ENCODE data around the gene ZWILCH.
"Not testable (repeated sequence)": the region's sequence is repeated elsewhere in the genome, so short reads cannot be mapped to it uniquely, and the experiment has no call there.

ZWILCH gene

DNA sequence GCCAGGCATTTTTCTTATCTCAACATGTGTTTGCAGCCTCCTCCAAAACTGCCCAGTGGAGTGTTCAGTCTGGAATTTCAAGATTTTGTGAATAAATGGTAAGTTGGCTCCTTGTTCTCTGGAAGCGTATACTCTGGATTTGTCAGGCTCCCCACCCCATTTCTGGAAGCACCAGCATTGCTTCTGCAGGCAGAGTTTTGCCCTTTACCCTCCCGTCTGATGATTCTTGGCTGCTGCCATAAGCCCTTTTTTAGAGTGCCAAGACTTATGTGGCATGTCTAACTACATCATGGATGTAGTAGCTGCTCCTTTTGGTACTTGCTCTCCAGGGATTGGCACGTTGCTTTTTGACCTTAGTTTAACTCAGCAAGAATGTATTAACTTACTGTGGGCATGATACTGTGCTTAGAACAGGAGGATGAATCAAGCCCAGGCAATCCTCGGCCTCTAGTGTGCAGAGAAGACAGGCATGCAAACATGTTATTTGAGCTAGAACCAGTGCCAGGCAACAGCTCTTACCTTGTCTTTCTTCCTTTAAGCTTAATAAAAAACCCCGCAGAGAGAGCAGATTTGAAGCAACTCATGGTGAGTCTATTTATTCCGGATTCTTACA is 15.8 kb upstream of the ZWILCH start:
- no peak for DNase-seq

DNA sequence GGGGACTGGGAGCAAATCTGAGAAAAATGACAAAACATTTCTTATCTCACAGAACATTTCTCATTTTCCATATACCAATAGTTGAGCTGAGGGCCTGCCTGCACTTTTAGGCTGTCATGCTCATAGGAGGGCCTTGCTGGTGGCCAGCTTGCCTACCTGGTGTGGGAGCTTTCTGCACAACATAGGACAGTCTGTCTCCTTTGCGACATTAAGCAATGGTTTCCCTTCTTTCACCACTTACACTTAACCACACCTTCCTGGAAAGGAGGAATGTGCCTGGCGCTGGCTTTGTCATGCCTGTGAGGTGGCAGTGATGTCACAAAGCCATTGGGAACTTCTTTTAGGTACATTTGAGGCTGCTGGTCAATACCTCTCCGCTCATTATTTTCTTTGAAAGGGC is 13.3 kb upstream of the ZWILCH start:
- no peak for DNase-seq

DNA sequence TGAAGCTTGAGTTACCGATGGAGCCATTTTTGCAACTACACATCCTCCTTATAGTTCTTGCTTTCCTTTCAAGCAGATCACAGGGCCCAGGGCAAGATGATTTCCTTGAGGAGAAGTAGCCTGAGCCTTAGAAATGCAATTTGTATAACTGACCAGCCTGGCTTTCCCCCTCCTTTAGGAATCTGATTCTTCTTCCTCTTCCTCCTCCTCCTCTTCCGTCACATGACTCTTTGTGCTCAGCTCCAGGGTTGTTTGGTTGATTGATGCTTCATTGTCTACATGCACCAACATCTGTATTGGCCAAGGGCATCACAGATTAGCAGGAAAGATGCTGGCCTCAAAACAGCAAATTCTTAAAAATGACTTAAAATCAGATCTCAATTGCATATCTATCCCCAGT is 10.9 kb upstream of the ZWILCH start:
- DNase-seq: no peak

DNA sequence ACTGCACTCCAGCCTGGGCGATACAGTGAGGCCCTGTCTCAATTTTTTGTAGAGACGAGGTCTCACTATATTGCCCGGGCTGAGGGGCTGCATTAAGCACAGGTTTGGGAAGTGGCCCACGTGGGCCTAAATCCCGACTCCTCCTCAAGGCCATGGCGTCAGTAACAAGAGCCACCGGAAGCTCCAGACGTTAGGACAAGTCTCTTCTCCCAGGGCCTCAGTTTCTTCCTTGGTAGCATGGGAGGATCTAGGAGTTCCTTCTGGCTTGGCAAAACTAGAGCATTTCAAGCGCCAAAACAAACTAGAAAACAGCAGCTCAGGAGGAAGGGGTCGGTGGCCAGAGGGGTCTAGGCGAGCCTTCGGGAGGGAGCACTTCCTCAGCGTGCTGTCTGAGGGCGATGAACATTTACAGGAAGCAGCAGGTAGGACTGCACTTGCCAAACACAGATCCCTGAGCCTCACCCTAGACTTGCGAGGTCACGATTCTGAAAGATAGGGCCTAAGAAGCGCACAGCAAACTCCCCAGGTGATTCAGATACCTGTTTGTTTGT is 8.1 kb upstream of the ZWILCH start:
- no peak for DNase-seq

GRCh38 chr15:66497502-66498455 is 7.3 kb upstream of the ZWILCH start, which contains the start of gene SNAPC5:
TSS of gene SNAPC5 (minus strand) at chr15:66497762. CDS start at chr15:66497731, 31 bp downstream.
- peak; percentile 68 to 74 for DNase-seq

DNA sequence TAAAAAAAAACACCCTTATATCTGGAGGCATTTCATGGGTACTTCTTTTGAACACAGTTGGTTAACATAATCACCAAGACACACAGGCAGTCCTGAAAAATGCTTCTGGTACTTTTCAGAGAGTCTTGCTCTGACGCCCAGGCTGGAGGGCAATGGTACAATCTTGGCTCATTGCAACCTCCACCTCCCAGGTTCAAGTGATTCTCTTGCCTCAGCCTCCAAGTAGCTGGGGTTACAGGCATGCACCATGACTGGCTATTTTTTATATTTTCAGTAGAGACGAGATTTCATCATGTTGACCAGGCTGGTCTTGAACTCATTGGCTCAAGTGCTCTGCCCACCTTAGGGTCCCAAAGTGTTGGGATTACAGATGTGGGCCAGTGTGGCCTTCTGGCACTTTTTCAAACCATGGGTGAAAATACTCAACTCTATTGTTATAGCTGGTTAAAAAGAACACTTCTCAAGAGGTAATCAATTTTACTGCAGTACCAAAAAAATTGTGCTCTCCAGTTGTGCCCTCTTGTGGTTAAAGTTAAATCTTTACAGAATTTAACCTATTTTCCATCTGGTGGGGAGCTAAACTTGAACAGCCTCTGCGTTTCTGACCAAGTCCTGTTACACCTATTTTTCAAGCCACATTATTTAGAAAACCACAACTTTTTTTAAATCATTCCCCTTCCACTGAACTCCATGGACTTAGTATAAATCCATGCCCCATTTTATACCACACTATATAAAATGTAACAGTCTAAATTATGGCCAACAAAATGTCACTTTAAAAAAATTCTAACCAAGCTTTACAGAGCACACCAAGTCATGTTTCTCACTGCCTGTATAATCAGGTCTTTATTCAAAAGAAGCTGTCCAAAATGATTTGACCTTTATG is 6.4 kb upstream of the ZWILCH start:
- no peak for DNase-seq

DNA sequence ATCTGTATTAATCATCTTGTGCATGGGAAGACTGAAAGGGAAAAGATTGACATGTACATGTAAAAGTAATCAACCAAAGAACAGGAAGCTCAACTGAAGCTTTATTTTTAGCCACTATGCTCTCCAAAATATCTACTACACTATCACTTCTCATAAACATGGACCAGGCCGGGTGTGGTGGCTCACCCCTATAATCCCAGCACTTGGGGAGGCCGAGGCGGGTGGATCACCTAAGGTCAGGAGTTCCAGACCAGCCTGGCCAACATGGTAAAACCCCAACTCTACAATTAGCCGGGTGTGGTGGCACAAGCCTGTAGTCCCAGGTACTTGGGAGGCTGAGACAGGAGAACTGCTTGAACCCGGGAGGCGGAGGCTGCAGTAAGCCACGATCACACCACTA is 4.8 kb upstream of the ZWILCH start:
- DNase-seq: not testable (repeated sequence)

GRCh38 chr15:66502491-66502890 is 2.6 kb upstream of the ZWILCH start:
- no peak for DNase-seq

DNA sequence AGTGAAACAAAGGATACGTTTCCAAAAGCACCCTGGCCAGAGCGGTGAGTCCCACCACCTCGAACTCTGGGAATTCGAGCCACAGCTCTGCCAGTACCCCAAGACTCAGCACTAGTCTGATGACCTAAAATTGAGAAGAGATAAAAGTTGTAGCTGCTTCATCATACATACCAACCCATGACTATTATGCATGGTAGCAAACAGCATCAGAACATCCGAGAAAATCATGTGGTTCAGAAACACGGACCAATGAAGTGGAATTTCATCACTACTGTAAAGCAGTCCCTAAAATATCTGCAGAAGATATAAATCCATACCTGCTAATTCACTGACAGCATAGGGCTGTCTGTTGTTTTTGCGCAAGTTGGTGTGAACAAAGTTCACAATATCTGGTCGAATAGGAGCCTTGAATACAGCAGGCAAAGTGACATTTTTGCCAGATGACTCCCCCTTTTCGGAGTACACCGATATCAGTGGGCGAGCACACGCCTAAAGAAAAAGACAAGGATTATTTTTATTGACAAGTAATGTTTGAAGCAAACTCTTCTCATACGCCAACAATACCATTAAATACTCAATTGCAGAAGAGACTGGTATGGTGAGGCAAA is 2.0 kb upstream of the ZWILCH start:
- DNase-seq: not testable (repeated sequence)

GRCh38 chr15:66503780-66504562 is 1.2 kb upstream of the ZWILCH start:
- DNase-seq: no peak

GRCh38 chr15:66505430-66505811 is 295 bp downstream of the ZWILCH start:
- DNase-seq: no peak

DNA sequence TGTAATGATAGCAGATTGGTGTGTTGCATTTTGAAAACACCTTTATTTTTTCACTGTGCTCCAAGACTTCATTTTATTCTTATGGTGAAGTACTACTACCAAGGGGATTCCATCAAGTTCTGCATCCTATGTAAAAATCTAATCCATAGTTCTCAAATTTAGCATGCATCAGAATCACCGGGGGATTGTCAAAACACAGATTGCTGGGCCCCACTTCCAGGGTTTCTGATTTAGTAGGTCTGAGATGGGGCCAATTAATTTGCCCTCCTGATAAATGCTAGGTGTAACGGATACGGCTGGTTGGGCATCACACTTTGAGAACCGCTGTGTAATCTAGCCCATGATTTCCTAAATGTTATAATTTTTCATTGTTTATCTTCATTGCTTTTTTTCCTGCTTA is 692 bp downstream of the ZWILCH start:
- DNase-seq: no peak

DNA sequence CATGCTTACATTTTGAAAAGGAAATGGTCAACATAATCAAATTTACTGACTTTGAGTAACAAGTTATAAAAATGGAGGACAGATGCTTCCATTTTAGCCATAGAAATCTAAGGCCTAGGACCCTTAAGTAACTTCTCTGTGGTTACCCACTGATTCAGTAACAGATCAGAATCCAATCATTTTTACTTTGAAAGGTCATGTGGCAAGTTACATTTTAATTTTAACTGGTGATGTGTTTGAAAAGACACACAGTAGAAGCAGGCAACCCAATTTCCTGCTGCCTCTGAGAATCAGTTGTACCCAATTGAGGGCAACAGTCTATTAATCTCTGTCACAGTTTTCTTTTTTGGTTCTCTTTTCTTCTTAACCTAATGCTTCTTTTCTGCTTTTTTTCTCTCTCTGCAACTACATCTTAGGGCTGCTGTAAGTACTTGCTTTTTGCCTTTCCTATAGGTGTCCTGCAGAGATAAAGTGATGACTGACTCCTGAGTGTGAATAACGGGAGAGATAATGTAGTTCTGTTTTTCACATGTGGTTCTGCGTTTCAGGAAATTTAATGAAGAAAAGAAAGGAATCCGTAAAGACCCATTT is 3.3 kb downstream of the ZWILCH start:
- no peak for DNase-seq

- DNase-seq: no peak
These were observed 9.5 kb downstream of the ZWILCH start for GRCh38 chr15:66514586-66514985.

- DNase-seq: no peak
These were observed 10.8 kb downstream of the ZWILCH start for GRCh38 chr15:66515901-66516322.

GRCh38 chr15:66523926-66524325 is 18.8 kb downstream of the ZWILCH start:
- no peak for DNase-seq

DNA sequence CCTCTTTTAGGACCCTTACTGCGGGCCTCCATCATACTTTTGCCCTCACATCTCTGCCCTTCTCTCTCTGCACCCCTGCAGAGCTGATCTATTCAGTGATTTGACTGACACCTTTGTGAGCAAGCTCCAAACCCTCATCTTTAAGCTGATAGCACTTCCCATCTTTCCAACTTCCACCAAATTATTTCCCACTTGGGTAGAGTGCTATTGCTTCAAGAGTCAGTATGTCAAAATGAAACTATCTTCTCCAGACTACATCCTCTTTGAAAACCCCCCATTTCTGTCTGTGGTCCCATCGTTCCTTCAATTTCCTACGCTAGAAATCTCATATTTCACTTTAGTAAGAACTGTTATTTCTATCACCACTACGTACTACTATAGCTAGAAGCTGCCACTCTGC is 19.7 kb downstream of the ZWILCH start:
- DNase-seq: no peak

GRCh38 chr15:66535056-66535455 is 29.9 kb downstream of the ZWILCH start:
- DNase-seq: no peak

- no peak for DNase-seq
These were observed 37.8 kb downstream of the ZWILCH start for GRCh38 chr15:66542896-66543295.

GRCh38 chr15:66545255-66545654 is 40.1 kb downstream of the ZWILCH start:
- DNase-seq: no peak

DNA sequence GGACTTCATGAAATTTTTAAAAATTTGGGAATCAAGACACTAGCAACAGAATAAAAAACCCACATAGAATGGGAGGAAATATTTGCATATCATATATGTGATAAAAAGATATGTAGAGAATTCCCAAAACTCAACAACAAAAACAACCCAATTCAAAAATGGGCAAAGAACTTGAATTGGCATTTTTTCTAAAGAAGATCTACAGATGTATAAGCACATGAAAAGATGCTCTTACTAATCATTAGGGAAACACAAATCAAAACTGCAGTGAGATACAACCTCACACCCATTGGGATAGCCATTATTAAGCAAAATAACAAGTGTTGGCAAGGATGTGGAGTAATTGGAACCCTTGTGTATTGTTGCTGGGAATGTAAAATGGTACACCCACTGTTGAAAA is 50.6 kb downstream of the ZWILCH start:
- DNase-seq: no peak

Data from cerebellar nuclear complex (tissue), 1 donor.